IMR-90 (cell line): Measurements from ENCODE around the gene OCEL1. TPM values are rescaled to one million over a fixed set of nuclear protein-coding genes. Genes with fewer than 3 reads are reported as not detected.

Experiments used
- ATAC-seq: fragments of 200-7000 bp; cut with Tn5 transposase; 2 replicates; pipeline ENCODE4 v1.9.1; 2020; ENCODE audit warnings: low read depth, mild to moderate bottlenecking, moderate library complexity
- Bru-seq: library from RNA; stranded (reverse); fragments of 400-500 nt; gene quantifications from one replicate; lab custom pipeline; 2021; lab: Mats Ljungman, UMichigan
- BruChase-seq, 2 experiments: library from RNA; stranded (reverse); fragments of 400-500 nt; gene quantifications; one replicate each; lab custom pipeline; 2021; lab: Mats Ljungman, UMichigan
- BruUV-seq: library from RNA; stranded (reverse); fragments of 400-500 nt; replicated peaks from 2 replicates; lab custom pipeline; 2021; lab: Mats Ljungman, UMichigan
- CTCF ChIA-PET: fragments of 300-600 bp; formaldehyde crosslinking; extraction: SDS; loops from one replicate; lab custom pipeline; 2021; ENCODE audit warnings: antibody characterized with exemption; lab: Yijun Ruan, JAX
- POLR2A ChIA-PET: fragments of 300-600 bp; sonication (Branson Sonifier 250); formaldehyde crosslinking; loops from one replicate; lab custom pipeline; 2022; ENCODE audit warnings: antibody characterized with exemption; ENCODE audit not compliant: unreplicated experiment; lab: Charles Lee
- DNase-seq: peaks from one replicate; pipeline ENCODE4 v3.0.0; 2013
- H2AFZ ChIP-seq: replicated peaks from 2 replicates; pipeline ENCODE3; 2013; ENCODE audit warnings: low read length, mild to moderate bottlenecking; ENCODE audit not compliant: poor library complexity
- H2AK5ac ChIP-seq: 2 replicates; pipeline ENCODE4 v1.6.1; 2013; ENCODE audit warnings: low read depth, low read length, inconsistent platforms
- H2AK9ac ChIP-seq: replicated peaks from 2 replicates; pipeline ENCODE3; 2013; ENCODE audit warnings: mild to moderate bottlenecking, low read depth, low read length, moderate library complexity; ENCODE audit not compliant: poor library complexity
- H2BK120ac ChIP-seq: 2 replicates; pipeline ENCODE4 v1.6.1; 2013; ENCODE audit warnings: low read depth, low read length, inconsistent platforms
- H2BK15ac ChIP-seq: 3 replicates; pipeline ENCODE4 v1.6.1; 2013; ENCODE audit warnings: low read depth, low read length, inconsistent platforms
- H2BK20ac ChIP-seq: 2 replicates; pipeline ENCODE4 v1.6.1; 2013; ENCODE audit warnings: low read depth, mild to moderate bottlenecking, inconsistent platforms, low read length, moderate library complexity
- H2BK5ac ChIP-seq: 2 replicates; pipeline ENCODE4 v1.6.1; 2013; ENCODE audit warnings: mild to moderate bottlenecking, low read depth, low read length, inconsistent platforms; ENCODE audit not compliant: poor library complexity, severe bottlenecking
- H3K14ac ChIP-seq: replicated peaks from 2 replicates; pipeline ENCODE4 v1.6.1; 2013; ENCODE audit warnings: low read depth, low read length, inconsistent platforms
- H3K18ac ChIP-seq: 2 replicates; pipeline ENCODE4 v1.6.1; 2013; ENCODE audit warnings: low read depth, low read length, control low read depth
- H3K23ac ChIP-seq: 2 replicates; pipeline ENCODE4 v1.6.1; 2013; ENCODE audit warnings: low read depth, low read length, inconsistent platforms
- H3K27ac ChIP-seq: 2 replicates; pipeline ENCODE4 v1.5.1; 2013; ENCODE audit warnings: mild to moderate bottlenecking, control low read depth, low read length; ENCODE audit not compliant: insufficient read depth
- H3K27me3 ChIP-seq: 2 replicates; pipeline ENCODE4 v1.6.1; 2013; ENCODE audit warnings: low read length; ENCODE audit not compliant: control insufficient read depth, insufficient read depth
- H3K36me3 ChIP-seq: 2 replicates; pipeline ENCODE4 v1.6.1; 2013; ENCODE audit warnings: low read length, mixed read lengths; ENCODE audit not compliant: control insufficient read depth, insufficient read depth
- H3K4ac ChIP-seq: 2 replicates; pipeline ENCODE4 v1.6.1; 2013; ENCODE audit warnings: low read depth, low read length, inconsistent platforms
- H3K4me1 ChIP-seq: 2 replicates; pipeline ENCODE4 v1.6.1; 2013; ENCODE audit warnings: low read length, mixed read lengths; ENCODE audit not compliant: control insufficient read depth, insufficient read depth
- H3K4me2 ChIP-seq: 2 replicates; pipeline ENCODE4 v1.6.1; 2013; ENCODE audit warnings: low read depth, mild to moderate bottlenecking, control low read depth, low read length, moderate library complexity
- H3K4me3 ChIP-seq: 2 replicates; pipeline ENCODE4 v1.5.1; 2013; ENCODE audit warnings: low read depth, mild to moderate bottlenecking, control low read depth, low read length, moderate library complexity; ENCODE audit not compliant: insufficient read depth
- H3K56ac ChIP-seq: 2 replicates; pipeline ENCODE4 v1.6.1; 2013; ENCODE audit warnings: low read length, inconsistent platforms; ENCODE audit not compliant: insufficient read depth; ENCODE audit errors: extremely low read depth
- H3K79me1 ChIP-seq, 2 experiments: 2 replicates each; pipeline ENCODE4 v1.6.1; 2013; ENCODE audit warnings: low read length in 2 of 2, inconsistent platforms in 1 of 2, low read depth in 1 of 2
- H3K9ac ChIP-seq: 2 replicates; pipeline ENCODE4 v1.6.1; 2013; ENCODE audit warnings: low read depth, low read length, control low read depth
- H3K9me1 ChIP-seq: 2 replicates; pipeline ENCODE4 v1.6.1; 2013; ENCODE audit warnings: low read length, inconsistent platforms; ENCODE audit not compliant: insufficient read depth
- H3K9me3 ChIP-seq: 2 replicates; pipeline ENCODE4 v1.6.1; 2013; ENCODE audit warnings: low read length; ENCODE audit not compliant: control insufficient read depth, insufficient read depth
- H4K20me1 ChIP-seq: 2 replicates; pipeline ENCODE4 v1.6.1; 2013; ENCODE audit warnings: low read length, inconsistent platforms; ENCODE audit not compliant: insufficient read depth
- H4K5ac ChIP-seq: 2 replicates; pipeline ENCODE4 v1.6.1; 2013; ENCODE audit warnings: mild to moderate bottlenecking, low read depth, low read length, control low read depth
- H4K8ac ChIP-seq, 2 experiments: 2 replicates each; pipeline ENCODE4 v1.6.1; 2013; ENCODE audit warnings: low read depth in 2 of 2, low read length in 2 of 2, control low read depth in 1 of 2, inconsistent platforms in 1 of 2
- H4K91ac ChIP-seq: 2 replicates; pipeline ENCODE4 v1.6.1; 2013; ENCODE audit warnings: low read depth, low read length, inconsistent platforms; ENCODE audit not compliant: insufficient read depth
- BHLHE40 ChIP-seq: fragments of 150-350 bp; IDR thresholded peaks from 2 replicates; pipeline ENCODE4 v1.6.1; 2016; ENCODE audit warnings: mild to moderate bottlenecking, low read depth, low read length
- CEBPB ChIP-seq: IDR thresholded peaks from 2 replicates; pipeline ENCODE4 v1.6.1; 2012; ENCODE audit warnings: low read depth, low read length, improper control_type of control experiment
- FOS ChIP-seq: fragments of 150-350 bp; IDR thresholded peaks from 2 replicates; pipeline ENCODE4 v1.6.1; 2016; ENCODE audit warnings: low read depth, low read length
- MAZ ChIP-seq: IDR thresholded peaks from 2 replicates; pipeline ENCODE4 v1.6.1; 2012; ENCODE audit warnings: low read depth, mild to moderate bottlenecking, low read length, improper control_type of control experiment, moderate library complexity, borderline replicate concordance
- MXI1 ChIP-seq: IDR thresholded peaks from 2 replicates; pipeline ENCODE4 v1.6.1; 2012; ENCODE audit warnings: low read depth, mild to moderate bottlenecking, low read length, moderate library complexity, borderline replicate concordance
- NFE2L2 ChIP-seq: fragments of 150-350 bp; IDR thresholded peaks from 2 replicates; pipeline ENCODE4 v1.6.1; 2016; ENCODE audit warnings: low read depth, mild to moderate bottlenecking, low read length
- POLR2A ChIP-seq: IDR thresholded peaks from 2 replicates; pipeline ENCODE4 v1.6.1; 2012; ENCODE audit warnings: mild to moderate bottlenecking, low read depth, low read length
- RAD21 ChIP-seq: IDR thresholded peaks from 2 replicates; pipeline ENCODE4 v1.6.1; 2012; ENCODE audit warnings: low read length, improper control_type of control experiment
- RFX5 ChIP-seq: IDR thresholded peaks from 2 replicates; pipeline ENCODE4 v1.8.0; 2012; ENCODE audit warnings: low read depth, mild to moderate bottlenecking, low read length, moderate library complexity
- WGBS, 2 experiments: methylation state at CpG; one replicate each; pipeline versions ENCODE4 v1.1.5 to v1.1.7; 2013; ENCODE audit warnings: missing lambda C conversion rate in 2 of 2; ENCODE audit not compliant: insufficient read length in 1 of 2; ENCODE audit errors: extremely low coverage in 2 of 2; 5-methylcytosine and 5-hydroxymethylcytosine counted together
- dilution Hi-C: fragments of 300-500 bp; cut with HindIII; formaldehyde crosslinking; loops from one replicate; pipeline ENCODE4 v1.14.3; 2018; ENCODE audit warnings: low sequenced_read_pairs; ENCODE audit not compliant: unreplicated experiment
- in situ Hi-C: fragments of 300-500 bp; cut with MboI; formaldehyde crosslinking; loops from 3 replicates; pipeline ENCODE4 v1.14.3; 2019; ENCODE audit warnings: low sequenced_read_pairs, inconsistent platforms, mixed read lengths
- intact Hi-C: fragments of 100-400 bp; cut with micrococcal nuclease; formaldehyde crosslinking; loops from 2 replicates; pipeline ENCODE4 v1.10.0; 2022
- long read RNA-seq: library from polyadenylated mRNA; unstranded; transcript quantifications from one replicate; pipeline ENCODE4 v2.0.0, GENCODE V29; 2021; ENCODE audit not compliant: unreplicated experiment
- polyA plus RNA-seq, 3 experiments: library from polyadenylated mRNA; depleted of rRNA; stranded (reverse); fragments of >200 nt; gene quantifications; 2 replicates each; pipeline ENCODE4 v1.2.3, GENCODE V29; 2012; ENCODE audit warnings: low replicate concordance in 1 of 3
- total RNA-seq: library from RNA; depleted of rRNA; stranded (reverse); fragments of >200 nt; gene quantifications from 2 replicates; pipeline ENCODE4 v1.2.3, GENCODE V29; 2012; rRNA removed
- TF ChIP-seq, protein P1 (sequence below): fragments of 150-350 bp; IDR thresholded peaks from 2 replicates; pipeline ENCODE4 v1.6.1; 2017; ENCODE audit warnings: mild to moderate bottlenecking, antibody characterized with exemption, low read length, low read depth
- TF ChIP-seq, protein P2 (sequence below): conservative IDR thresholded peaks from 2 replicates; pipeline ENCODE4 v1.5.1; 2012; ENCODE audit warnings: mild to moderate bottlenecking, low read depth, low read length, improper control_type of control experiment

Gene OCEL1, protein sequence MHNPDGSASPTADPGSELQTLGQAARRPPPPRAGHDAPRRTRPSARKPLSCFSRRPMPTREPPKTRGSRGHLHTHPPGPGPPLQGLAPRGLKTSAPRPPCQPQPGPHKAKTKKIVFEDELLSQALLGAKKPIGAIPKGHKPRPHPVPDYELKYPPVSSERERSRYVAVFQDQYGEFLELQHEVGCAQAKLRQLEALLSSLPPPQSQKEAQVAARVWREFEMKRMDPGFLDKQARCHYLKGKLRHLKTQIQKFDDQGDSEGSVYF
- 0.83 and 1.1 TPM in 2 replicates for total RNA-seq
- polyA plus RNA-seq (2012; rRNA removed), result 5.7 and 7.2 TPM in 2 replicates
- 6.4 and 8.3 TPM in 2 replicates for polyA plus RNA-seq (2012; cell fraction: cytosol; rRNA removed)
- 10.6 and 10.7 TPM in 2 replicates for polyA plus RNA-seq (2012; cell fraction: nucleus; rRNA removed; ENCODE audit: low replicate concordance)
- Bru-seq, nascent RNA, result percentile 41 among the genes with signal in this experiment
- BruChase-seq, experiment 1, labeled RNA remaining after a 6-hour chase, result percentile 51 among the genes with signal in this experiment
- BruChase-seq, experiment 2, labeled RNA remaining after a 2-hour chase, result percentile 37 among the genes with signal in this experiment
- long read RNA-seq, partial matches to known transcripts, result 7 of 12 reads
- long read RNA-seq, other reads (novel, unspliced or antisense), result 2 of 12 reads

DNA sequence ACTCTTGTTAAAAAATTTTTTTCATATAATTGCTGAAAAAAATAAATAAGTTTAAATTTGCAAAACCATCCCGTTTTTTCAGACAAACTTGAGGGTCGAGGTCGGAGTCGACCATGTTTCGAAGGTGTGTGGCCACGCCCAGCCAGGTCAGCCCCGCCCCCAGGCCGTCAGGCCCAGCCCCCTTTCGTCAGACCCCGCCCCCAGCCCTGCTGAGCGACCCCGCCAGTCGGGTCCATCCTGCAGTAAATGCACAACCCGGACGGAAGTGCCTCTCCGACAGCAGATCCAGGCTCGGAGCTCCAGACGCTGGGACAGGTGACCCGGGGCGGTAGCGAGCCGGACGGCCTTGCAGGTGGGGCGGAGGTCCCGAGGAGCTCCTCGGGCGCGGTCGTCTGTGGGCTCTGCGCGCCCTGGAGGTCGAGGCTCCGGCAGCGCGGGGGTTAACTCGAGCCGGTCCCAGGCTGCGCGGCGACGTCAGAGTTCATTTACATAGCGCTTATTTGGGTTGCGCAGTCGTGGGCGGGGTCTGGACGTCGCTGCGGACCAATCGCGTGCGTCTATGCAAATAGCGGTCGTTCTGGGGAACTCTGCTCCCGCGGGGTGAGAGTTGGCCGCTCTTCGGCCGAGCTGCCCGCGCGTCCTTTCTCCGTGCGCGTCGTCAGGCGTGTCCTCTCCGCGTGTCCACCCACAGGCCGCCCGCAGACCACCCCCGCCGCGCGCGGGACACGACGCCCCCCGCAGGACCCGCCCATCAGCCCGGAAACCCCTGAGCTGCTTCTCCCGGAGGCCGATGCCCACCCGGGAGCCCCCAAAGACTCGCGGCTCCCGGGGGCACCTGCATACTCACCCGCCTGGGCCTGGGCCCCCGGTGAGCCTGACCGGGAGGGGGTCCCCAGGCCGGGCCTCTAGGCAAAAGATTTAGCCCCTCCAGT is at the start of gene OCEL1:
Gene OCEL1 (plus strand): TSS at position 225 of the 932 bp plus-strand sequence. CDS start 22 bp downstream, at position 247.
- Histone ChIP-seq H3K9me3 (no peaks in the 10 kb centered on the region), H3K36me3 (peaks cover 18% of the 10 kb centered on the region), H4K8ac (peak within 1 kb of the TSS in 1 of 2 experiments; percentile 71; a peak in 2 of 4 replicates), H2AK9ac (peak within 1 kb of the TSS; percentile 92), H3K9me1 (0 out of 2 replicates have a peak, but pooled peaks cover 8% of the 10 kb centered on the region), H3K56ac (no peak within 1 kb of the TSS; the same call in 1 of the 2 replicates), H3K4me1 (peaks cover 3% of the 10 kb centered on the region), H3K27ac (peak within 1 kb of the TSS; percentile 84), H2AFZ (peak within 1 kb of the TSS; percentile 96), H3K27me3 (no peaks in the 10 kb centered on the region), H4K20me1 (no peaks in the 10 kb centered on the region), H4K91ac (peak within 1 kb of the TSS; percentile 32; the same call in 1 of the 2 replicates), H3K4ac (peak within 1 kb of the TSS; percentile 74), H3K79me1 (peaks cover 11 to 28% of the 10 kb centered on the region in 2 experiments), H3K4me2 (peak within 1 kb of the TSS; percentile 89), H3K4me3 (peak within 1 kb of the TSS; percentile 94), H2BK5ac (peak within 1 kb of the TSS; percentile 72), H2BK20ac (no peak within 1 kb of the TSS), H2BK120ac (no peak within 1 kb of the TSS), H2AK5ac (peak within 1 kb of the TSS; percentile 23), H4K5ac (peak within 1 kb of the TSS; percentile 70), H3K18ac (peak within 1 kb of the TSS; percentile 58; the same call in 1 of the 2 replicates), H2BK15ac (no peak within 1 kb of the TSS; the same call in 2 of the 3 replicates), H3K23ac (peak within 1 kb of the TSS; percentile 75), H3K14ac (peak within 1 kb of the TSS; percentile 43), H3K9ac (peak within 1 kb of the TSS; percentile 76)
- no TSS peak for BruUV-seq
- 0% methylated on average over 32 of the region's 90 CpGs; no CpG with 5 or more reads in 1 of the 2 experiments for WGBS, 2 experiments
- ATAC-seq (peak; percentile 96), DNase-seq (peak; percentile 95)
- intact Hi-C loops, result no loop called here
- ChIA-PET POLR2A (interaction anchor here (0.5 to 1.1 kb wide), 2 partner anchors 9 to 128 kb away, joined by 3 read pairs; no protein-coding TSS in a partner anchor), CTCF (no interaction called here)
- in situ Hi-C loops, result no loop called here
- dilution Hi-C loops, result no loop called here
- TF ChIP-seq RFX5 (peak; percentile 8; the same call in 1 of the 2 replicates), NFE2L2 (no peak), BHLHE40 (no peak), POLR2A (peak; percentile 58), CEBPB (peak; percentile 95), MXI1 (peak; percentile 69; the same call in 1 of the 2 replicates), RAD21 (no peak), FOS (no peak), MAZ (peak; percentile 10; the same call in 1 of the 2 replicates)
- TF ChIP-seq, protein P1, sequence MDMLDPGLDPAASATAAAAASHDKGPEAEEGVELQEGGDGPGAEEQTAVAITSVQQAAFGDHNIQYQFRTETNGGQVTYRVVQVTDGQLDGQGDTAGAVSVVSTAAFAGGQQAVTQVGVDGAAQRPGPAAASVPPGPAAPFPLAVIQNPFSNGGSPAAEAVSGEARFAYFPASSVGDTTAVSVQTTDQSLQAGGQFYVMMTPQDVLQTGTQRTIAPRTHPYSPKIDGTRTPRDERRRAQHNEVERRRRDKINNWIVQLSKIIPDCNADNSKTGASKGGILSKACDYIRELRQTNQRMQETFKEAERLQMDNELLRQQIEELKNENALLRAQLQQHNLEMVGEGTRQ, result no peak
- TF ChIP-seq, protein P2, sequence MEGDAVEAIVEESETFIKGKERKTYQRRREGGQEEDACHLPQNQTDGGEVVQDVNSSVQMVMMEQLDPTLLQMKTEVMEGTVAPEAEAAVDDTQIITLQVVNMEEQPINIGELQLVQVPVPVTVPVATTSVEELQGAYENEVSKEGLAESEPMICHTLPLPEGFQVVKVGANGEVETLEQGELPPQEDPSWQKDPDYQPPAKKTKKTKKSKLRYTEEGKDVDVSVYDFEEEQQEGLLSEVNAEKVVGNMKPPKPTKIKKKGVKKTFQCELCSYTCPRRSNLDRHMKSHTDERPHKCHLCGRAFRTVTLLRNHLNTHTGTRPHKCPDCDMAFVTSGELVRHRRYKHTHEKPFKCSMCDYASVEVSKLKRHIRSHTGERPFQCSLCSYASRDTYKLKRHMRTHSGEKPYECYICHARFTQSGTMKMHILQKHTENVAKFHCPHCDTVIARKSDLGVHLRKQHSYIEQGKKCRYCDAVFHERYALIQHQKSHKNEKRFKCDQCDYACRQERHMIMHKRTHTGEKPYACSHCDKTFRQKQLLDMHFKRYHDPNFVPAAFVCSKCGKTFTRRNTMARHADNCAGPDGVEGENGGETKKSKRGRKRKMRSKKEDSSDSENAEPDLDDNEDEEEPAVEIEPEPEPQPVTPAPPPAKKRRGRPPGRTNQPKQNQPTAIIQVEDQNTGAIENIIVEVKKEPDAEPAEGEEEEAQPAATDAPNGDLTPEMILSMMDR, result no peak
